ENCODE results near the gene SOX5. TPM values are rescaled to one million over a fixed set of nuclear protein-coding genes. Genes with fewer than 3 reads are reported as not detected.

SOX5 gene
- total RNA-seq, 1 donor from 2014 or later = 0.17 TPM

DNA sequence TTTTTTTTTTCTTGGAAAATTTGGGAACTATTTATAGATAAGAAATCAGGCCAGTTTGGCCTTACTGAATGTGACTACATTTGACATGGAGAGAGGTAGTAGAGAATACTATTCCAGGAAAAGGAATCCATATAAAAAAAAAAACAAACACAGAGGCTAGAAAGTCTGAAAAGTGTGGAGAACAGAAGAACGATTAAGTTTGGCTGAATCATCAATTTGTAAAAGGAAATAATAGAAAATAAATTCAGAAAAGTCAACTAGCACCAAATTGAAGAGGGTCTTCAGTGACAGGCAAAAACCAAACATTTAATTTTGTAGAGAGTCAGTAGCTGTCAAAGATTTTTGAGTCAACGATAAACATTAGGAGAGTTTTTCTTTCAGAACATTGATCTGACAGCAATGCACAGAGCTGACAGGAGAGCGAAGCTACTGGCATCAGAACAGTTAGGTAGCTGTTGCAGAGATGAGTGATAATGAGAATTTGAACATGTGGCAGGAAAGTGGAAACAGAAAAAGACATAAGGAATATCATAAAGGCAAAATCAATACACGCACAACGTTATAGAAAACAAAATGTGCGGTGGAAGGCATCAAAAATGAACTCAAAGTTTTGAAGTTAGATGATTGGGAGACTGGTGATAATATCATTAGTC is 241.2 kb downstream of the SOX5 start:
- TF ChIP-seq, protein P1, sequence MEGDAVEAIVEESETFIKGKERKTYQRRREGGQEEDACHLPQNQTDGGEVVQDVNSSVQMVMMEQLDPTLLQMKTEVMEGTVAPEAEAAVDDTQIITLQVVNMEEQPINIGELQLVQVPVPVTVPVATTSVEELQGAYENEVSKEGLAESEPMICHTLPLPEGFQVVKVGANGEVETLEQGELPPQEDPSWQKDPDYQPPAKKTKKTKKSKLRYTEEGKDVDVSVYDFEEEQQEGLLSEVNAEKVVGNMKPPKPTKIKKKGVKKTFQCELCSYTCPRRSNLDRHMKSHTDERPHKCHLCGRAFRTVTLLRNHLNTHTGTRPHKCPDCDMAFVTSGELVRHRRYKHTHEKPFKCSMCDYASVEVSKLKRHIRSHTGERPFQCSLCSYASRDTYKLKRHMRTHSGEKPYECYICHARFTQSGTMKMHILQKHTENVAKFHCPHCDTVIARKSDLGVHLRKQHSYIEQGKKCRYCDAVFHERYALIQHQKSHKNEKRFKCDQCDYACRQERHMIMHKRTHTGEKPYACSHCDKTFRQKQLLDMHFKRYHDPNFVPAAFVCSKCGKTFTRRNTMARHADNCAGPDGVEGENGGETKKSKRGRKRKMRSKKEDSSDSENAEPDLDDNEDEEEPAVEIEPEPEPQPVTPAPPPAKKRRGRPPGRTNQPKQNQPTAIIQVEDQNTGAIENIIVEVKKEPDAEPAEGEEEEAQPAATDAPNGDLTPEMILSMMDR (conservative IDR thresholded peaks at IDR 0.05; ENCODE audit: low read depth, low read length) = no peak
- no peak for DNase-seq (ENCODE audit: low read depth)
- H3K4me3 ChIP-seq (ENCODE audit: low read depth, low read length) = no peak overlapping the region

DNA sequence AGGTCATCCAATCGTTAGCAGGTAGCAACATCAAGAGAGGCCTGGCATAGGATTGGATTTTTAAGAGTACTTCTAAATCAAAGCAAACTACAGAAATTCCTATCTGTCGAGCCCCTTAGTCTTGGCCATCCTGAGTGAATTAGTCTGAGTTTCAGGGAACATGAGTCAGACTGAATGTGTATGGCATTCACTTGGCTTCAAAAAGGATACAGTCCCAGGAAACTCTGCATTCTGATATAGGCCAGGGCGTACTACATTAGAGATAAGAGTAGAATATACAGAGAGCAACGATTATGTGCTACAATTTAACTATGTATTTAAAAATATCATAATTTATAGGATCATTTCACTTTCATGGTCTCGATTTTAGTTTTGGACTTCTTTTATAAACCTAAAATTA is 242.2 kb downstream of the SOX5 start:
- DNase-seq (ENCODE audit: low read depth) = no peak
- TF ChIP-seq, protein P1 (conservative IDR thresholded peaks at IDR 0.05; ENCODE audit: low read depth, low read length) = no peak
- H3K4me3 ChIP-seq (ENCODE audit: low read depth, low read length) = no peak overlapping the region

DNA sequence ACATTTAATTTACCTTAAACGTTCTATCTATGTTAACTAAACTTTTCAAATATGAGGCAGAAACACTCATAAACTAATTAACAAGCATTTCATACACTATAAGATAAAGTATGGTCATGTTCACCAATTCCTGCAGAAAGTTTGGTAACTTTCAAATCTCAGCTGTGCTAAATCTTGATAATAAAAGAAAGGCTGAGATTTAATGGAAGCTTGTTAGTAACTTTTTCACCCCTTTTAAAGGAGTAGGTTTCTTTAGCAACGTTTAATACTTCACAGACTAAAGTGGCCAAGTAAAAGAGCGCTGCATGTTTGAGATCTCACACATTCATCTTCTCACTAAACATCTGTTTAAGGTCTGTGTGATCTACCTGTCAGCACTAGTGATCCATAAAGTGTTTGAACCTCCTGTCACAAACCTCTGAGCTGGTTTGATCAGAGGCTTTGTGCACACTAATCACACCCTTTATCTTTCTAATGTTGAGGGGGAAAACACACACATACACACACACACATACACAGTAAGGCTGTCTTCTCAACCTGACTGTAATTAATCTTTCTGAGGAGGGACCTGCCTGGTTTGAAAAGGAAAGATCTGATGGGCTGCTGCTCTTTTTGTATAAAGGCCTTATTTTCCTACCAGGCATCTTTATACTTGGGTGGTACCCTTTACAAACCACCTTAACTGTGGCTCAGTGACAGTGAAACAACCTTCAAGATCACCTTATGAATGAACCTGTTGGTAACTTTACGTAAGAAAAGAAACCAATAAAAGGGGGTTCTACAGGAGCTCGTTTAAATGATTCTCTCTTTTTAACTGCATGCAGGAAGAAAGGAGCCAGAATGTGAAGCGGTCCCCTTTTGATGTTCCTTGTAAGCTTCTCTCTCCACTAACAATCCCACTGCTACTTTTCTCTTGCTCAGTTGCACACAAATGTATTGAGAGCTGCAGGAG is 244.2 kb downstream of the SOX5 start:
- TF ChIP-seq, protein P1 (conservative IDR thresholded peaks at IDR 0.05; ENCODE audit: low read depth, low read length) = no peak
- no peak for DNase-seq (ENCODE audit: low read depth)
- H3K4me3 ChIP-seq (ENCODE audit: low read depth, low read length) = no peak overlapping the region

DNA sequence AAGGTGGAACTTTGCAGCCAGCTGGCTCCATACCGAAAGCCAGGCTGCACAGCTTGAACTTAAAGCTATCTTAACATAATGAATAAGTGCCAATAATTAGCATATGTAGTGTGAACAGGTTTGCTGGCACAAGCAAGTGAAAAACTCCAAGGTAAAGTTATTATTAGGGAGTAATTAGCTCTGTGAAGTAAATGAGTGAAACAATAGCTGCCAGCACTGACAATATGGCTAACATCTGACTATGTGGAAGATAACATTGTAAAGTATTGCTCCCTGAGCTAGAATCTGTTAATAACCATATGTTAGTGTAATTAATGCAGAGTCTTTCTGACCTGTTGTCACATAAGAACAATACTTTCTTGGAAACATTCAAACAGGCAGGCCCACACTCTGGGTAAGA is 246.4 kb downstream of the SOX5 start:
- TF ChIP-seq, protein P1 (conservative IDR thresholded peaks at IDR 0.05; ENCODE audit: low read depth, low read length) = no peak
- no peak for DNase-seq (ENCODE audit: low read depth)
- H3K4me3 ChIP-seq (ENCODE audit: low read depth, low read length) = no peak overlapping the region

DNA sequence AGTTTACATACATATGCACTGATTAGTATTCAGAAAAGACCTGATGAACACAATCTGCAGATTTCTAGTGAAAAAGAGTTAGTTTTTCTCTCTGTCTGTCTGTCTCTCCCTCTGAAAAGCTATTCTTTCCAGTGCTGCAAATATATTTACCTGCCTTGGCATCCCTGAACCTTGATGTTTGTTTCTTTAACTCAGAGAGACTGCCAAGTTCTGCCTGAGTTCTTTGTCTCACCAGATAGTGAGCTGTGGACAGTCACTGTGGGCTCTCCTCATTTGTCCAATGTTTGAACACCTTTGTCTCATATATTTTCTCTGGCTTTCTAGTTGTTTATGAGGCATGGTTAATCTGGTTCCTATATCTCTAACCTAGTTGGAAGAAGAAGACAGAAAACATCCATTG is 250.4 kb downstream of the SOX5 start:
- no peak overlapping the region for H3K4me3 ChIP-seq (ENCODE audit: low read depth, low read length)
- TF ChIP-seq, protein P1 (conservative IDR thresholded peaks at IDR 0.05; ENCODE audit: low read depth, low read length) = no peak
- no peak for DNase-seq (ENCODE audit: low read depth)

DNA sequence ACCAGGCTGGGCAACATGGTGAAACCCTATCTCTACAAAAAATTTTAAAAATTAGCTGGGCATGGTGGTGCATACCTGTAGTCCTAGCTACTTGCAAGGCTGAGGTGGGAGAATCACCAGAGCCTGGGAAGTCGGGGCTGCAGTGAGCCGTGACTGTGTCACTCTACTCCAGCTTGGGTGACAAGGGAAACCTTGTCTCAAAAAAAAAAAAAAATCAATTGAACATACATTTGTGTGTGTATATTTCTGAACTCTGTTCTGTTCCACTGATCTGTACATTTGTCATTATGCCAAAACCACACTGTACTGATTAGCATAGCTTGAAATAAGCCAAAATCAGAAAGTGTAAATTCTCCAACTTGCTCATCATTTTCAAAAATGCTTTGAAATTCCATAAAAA is 254.6 kb downstream of the SOX5 start:
- TF ChIP-seq, protein P1 (conservative IDR thresholded peaks at IDR 0.05; ENCODE audit: low read depth, low read length) = no peak
- H3K4me3 ChIP-seq (ENCODE audit: low read depth, low read length) = no peak overlapping the region
- no peak for DNase-seq (ENCODE audit: low read depth)
